Measurements from ENCODE around the gene ARID3A. TPM values are rescaled to one million over a fixed set of nuclear protein-coding genes. Genes with fewer than 3 reads are reported as not detected.

The ARID3A gene
- total RNA-seq, 2 experiments from 2014 or later, result 9.9 to 21.6 TPM

DNA sequence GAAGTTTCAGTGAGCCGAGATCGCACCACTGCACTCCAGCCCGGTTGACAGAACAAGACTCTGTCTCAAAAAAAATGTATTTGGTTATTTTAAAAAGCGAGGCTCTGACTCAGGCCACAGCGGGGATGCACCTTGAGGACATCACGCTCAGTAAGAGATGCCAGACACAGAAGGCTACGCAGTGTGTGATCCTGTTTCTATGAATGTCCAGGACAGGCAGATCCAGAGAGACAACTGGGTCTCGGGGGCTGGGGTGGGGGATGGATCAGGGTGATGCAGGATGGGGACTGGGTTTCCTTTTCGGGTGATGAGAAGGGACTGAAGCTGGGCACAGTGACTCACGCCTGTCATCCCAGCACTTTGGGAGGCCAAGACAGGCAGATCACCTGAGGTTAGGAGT is 38.2 kb upstream of the ARID3A start:
- Histone ChIP-seq H3K9me3 (ENCODE audit: low read length) (no peaks in the 10 kb centered on the region), H3K79me2 (ENCODE audit: insufficient read depth, low read depth, low read length) (0 out of 2 replicates have a peak, but pooled peaks cover 5% of the 10 kb centered on the region), H3K4me3 (ENCODE audit: low read depth, low read length, poor library complexity, severe bottlenecking) (no peak overlapping the region), H3K4me1 (ENCODE audit: insufficient read depth, low read length, poor library complexity, severe bottlenecking) (peaks cover 5% of the 10 kb centered on the region), H3K4me2 (ENCODE audit: low read length) (no peak overlapping the region), H3K27ac (ENCODE audit: low read depth, low read length, poor library complexity, severe bottlenecking) (no peak overlapping the region), H3K9me2 (ENCODE audit: insufficient read depth, low read length) (no peaks in the 10 kb centered on the region), H4K20me1 (ENCODE audit: insufficient read depth, low read length) (no peaks in the 10 kb centered on the region), H2AFZ (ENCODE audit: low read length) (no peak overlapping the region), H3K36me3 (ENCODE audit: insufficient read depth, low read length) (peaks cover 36% of the 10 kb centered on the region)
- ChIA-PET CTCF (ENCODE audit: unreplicated experiment) (no interaction called here), POLR2A (no interaction called here)
- TF ChIP-seq, protein P1, sequence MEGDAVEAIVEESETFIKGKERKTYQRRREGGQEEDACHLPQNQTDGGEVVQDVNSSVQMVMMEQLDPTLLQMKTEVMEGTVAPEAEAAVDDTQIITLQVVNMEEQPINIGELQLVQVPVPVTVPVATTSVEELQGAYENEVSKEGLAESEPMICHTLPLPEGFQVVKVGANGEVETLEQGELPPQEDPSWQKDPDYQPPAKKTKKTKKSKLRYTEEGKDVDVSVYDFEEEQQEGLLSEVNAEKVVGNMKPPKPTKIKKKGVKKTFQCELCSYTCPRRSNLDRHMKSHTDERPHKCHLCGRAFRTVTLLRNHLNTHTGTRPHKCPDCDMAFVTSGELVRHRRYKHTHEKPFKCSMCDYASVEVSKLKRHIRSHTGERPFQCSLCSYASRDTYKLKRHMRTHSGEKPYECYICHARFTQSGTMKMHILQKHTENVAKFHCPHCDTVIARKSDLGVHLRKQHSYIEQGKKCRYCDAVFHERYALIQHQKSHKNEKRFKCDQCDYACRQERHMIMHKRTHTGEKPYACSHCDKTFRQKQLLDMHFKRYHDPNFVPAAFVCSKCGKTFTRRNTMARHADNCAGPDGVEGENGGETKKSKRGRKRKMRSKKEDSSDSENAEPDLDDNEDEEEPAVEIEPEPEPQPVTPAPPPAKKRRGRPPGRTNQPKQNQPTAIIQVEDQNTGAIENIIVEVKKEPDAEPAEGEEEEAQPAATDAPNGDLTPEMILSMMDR (conservative IDR thresholded peaks at IDR 0.05; ENCODE audit: low read length), result no peak
- no peak for TF ChIP-seq EZH2phosphoT487 (IDR thresholded peaks at IDR 0.05; ENCODE audit: borderline replicate concordance, low read depth, low read length)
- BruUV-seq (replicated peaks), result no TSS peak
- no peak for DNase-seq (ENCODE audit: low spot score)
- intact Hi-C loops (cut with micrococcal nuclease; ENCODE audit: unreplicated experiment), result no loop called here

DNA sequence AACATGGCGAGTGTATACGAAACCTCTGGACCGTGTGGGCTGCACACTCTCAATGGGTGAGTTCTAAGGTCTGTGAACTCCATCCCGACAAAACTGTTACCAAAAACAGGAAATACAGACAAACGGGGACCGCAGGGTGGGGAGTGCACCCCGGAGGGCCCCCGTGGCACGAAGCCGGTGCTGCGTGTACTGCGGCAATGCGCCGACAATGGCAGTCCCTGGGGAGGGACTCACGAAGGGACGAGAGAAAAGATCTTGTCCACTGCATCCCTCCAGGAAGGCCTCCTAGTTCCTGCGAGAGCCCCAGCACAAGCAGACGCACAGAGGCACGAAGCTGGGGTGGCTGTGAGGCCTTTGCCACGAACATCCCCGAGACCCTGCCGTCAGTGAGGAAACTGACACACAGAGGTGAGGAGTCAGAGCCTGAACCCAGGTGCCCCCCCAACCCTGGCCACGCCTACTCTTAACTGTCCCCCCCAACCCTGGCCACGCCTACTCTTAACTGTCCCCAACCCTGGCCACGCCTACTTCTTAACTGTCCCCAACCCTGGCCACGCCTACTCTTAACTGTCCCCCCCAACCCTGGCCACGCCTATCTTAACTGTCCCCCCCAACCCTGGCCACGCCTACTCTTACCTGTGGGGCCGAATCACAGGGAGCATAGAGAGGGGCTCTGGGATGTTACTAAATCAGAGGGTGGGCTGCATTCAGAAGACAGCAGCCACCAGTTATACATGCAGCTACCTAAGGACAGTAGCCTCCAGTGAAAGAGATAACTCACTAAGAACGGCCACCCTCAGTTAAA is 37.1 kb upstream of the ARID3A start:
- peaks cover 5% of the 10 kb centered on the region for H3K4me1 ChIP-seq (ENCODE audit: insufficient read depth, low read length, poor library complexity, severe bottlenecking)
- ChIA-PET POLR2A (no interaction called here), CTCF (ENCODE audit: unreplicated experiment) (no interaction called here)
- H3K9me2 ChIP-seq (ENCODE audit: insufficient read depth, low read length), result no peaks in the 10 kb centered on the region
- H3K79me2 ChIP-seq (ENCODE audit: insufficient read depth, low read depth, low read length), result 0 out of 2 replicates have a peak, but pooled peaks cover 5% of the 10 kb centered on the region
- DNase-seq (ENCODE audit: low spot score), result no peak
- TSS peak; percentile 62 for BruUV-seq (replicated peaks)
- no peak overlapping the region for H2AFZ ChIP-seq (ENCODE audit: low read length)
- intact Hi-C loops (cut with micrococcal nuclease; ENCODE audit: unreplicated experiment), result no loop called here
- H3K27ac ChIP-seq (ENCODE audit: low read depth, low read length, poor library complexity, severe bottlenecking), result no peak overlapping the region
- peaks cover 24% of the 10 kb centered on the region for H3K36me3 ChIP-seq (ENCODE audit: insufficient read depth, low read length)
- H3K4me3 ChIP-seq (ENCODE audit: low read depth, low read length, poor library complexity, severe bottlenecking), result no peak overlapping the region
- no peaks in the 10 kb centered on the region for H4K20me1 ChIP-seq (ENCODE audit: insufficient read depth, low read length)
- no peaks in the 10 kb centered on the region for H3K9me3 ChIP-seq (ENCODE audit: low read length)
- H3K4me2 ChIP-seq (ENCODE audit: low read length), result no peak overlapping the region
- TF ChIP-seq EZH2phosphoT487 (IDR thresholded peaks at IDR 0.05; ENCODE audit: borderline replicate concordance, low read depth, low read length), result no peak
- TF ChIP-seq, protein P1 (conservative IDR thresholded peaks at IDR 0.05; ENCODE audit: low read length), result no peak

DNA sequence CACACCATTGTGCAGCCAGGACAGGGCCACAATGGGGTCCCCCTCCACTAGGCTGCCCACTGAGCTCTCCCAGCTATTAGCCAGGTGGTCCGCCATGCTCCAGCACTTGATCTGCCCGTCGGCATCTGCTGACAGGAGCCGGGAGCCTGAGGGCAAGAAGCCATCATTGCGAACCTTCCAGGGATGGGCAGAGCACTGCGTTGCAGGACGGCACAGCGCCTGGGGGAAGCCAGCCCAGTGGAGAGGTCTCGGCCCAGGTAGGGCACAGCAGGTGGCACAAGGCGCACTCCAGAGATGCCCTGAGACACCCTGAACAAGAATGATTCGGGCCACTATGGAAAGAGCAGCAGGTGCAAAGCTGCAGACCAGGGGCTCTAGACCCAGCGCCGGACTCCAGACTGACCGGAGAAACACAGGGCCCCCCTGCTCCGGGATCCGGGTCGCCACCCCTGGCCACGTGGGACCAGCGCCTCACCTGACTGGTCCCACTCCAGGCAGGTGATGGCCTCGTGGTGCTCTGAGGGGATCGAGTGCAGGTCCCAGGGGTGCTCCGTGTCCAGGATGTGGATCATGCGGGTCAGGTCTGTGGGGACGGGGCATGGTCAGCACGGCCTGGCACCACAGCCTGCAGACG is 36.1 kb upstream of the ARID3A start:
- no TSS peak for BruUV-seq (replicated peaks)
- DNase-seq (ENCODE audit: low spot score), result no peak
- Histone ChIP-seq H3K9me3 (ENCODE audit: low read length) (no peaks in the 10 kb centered on the region), H3K79me2 (ENCODE audit: insufficient read depth, low read depth, low read length) (0 out of 2 replicates have a peak, but pooled peaks cover 5% of the 10 kb centered on the region), H4K20me1 (ENCODE audit: insufficient read depth, low read length) (no peaks in the 10 kb centered on the region), H3K4me3 (ENCODE audit: low read depth, low read length, poor library complexity, severe bottlenecking) (no peak overlapping the region), H3K9me2 (ENCODE audit: insufficient read depth, low read length) (no peaks in the 10 kb centered on the region), H2AFZ (ENCODE audit: low read length) (no peak overlapping the region), H3K4me1 (ENCODE audit: insufficient read depth, low read length, poor library complexity, severe bottlenecking) (peaks cover 5% of the 10 kb centered on the region), H3K4me2 (ENCODE audit: low read length) (no peak overlapping the region), H3K36me3 (ENCODE audit: insufficient read depth, low read length) (peaks cover 21% of the 10 kb centered on the region; the same call in 1 of the 2 replicates), H3K27ac (ENCODE audit: low read depth, low read length, poor library complexity, severe bottlenecking) (no peak overlapping the region)
- ChIA-PET CTCF (ENCODE audit: unreplicated experiment) (no interaction called here), POLR2A (no interaction called here)
- no peak for TF ChIP-seq EZH2phosphoT487 (IDR thresholded peaks at IDR 0.05; ENCODE audit: borderline replicate concordance, low read depth, low read length)
- TF ChIP-seq, protein P1 (conservative IDR thresholded peaks at IDR 0.05; ENCODE audit: low read length), result no peak
- intact Hi-C loops (cut with micrococcal nuclease; ENCODE audit: unreplicated experiment), result no loop called here
